Measurements from ENCODE around the gene LCE3B.
"Not testable (repeated sequence)": the region's sequence is repeated elsewhere in the genome, so short reads cannot be mapped to it uniquely, and the experiment has no call there.

The LCE3B gene

GRCh38 chr1:152613511-152613910 lies at the start of gene LCE3B:
TSS of gene LCE3B (plus strand) at chr1:152613811. CDS start at chr1:152613811, 0 bp downstream.
- DNase-seq (ENCODE audit: low read depth), result no peak

- DNase-seq (ENCODE audit: low read depth), result no peak
Observed at GRCh38 chr1:152565115-152565514, 48.5 kb upstream of the LCE3B start.

GRCh38 chr1:152565535-152566215 lies 47.9 kb upstream of the LCE3B start:
- DNase-seq (ENCODE audit: low read depth), result no peak

- no peak for DNase-seq (ENCODE audit: low read depth)
Observed at GRCh38 chr1:152566681-152567080, 46.9 kb upstream of the LCE3B start, which contains the start of gene LCE3E. TSS of gene LCE3E (minus strand) at chr1:152566780. CDS start at chr1:152566208, 572 bp downstream.

GRCh38 chr1:152577168-152577567 lies 36.4 kb upstream of the LCE3B start:
- no peak for DNase-seq (ENCODE audit: low read depth)

- not testable (repeated sequence) for DNase-seq (ENCODE audit: low read depth)
Observed at GRCh38 chr1:152579526-152579925, 34.1 kb upstream of the LCE3B start.

GRCh38 chr1:152580433-152580832 lies 33.2 kb upstream of the LCE3B start, which contains the start of gene LCE3D:
TSS of gene LCE3D (minus strand) at chr1:152580516. CDS start at chr1:152579936, 580 bp downstream.
- no peak for DNase-seq (ENCODE audit: low read depth)

GRCh38 chr1:152582647-152583046 lies 31.0 kb upstream of the LCE3B start:
- no peak for DNase-seq (ENCODE audit: low read depth)

- no peak for DNase-seq (ENCODE audit: low read depth)
Observed at GRCh38 chr1:152585586-152585985, 28.0 kb upstream of the LCE3B start.

- no peak for DNase-seq (ENCODE audit: low read depth)
Observed at GRCh38 chr1:152596986-152597385, 16.6 kb upstream of the LCE3B start.

GRCh38 chr1:152599934-152600333 lies 13.7 kb upstream of the LCE3B start, which contains the start of gene LCE3C:
TSS of gene LCE3C (plus strand) at chr1:152600234. CDS start at chr1:152600732, 498 bp downstream.
- no peak for DNase-seq (ENCODE audit: low read depth)

GRCh38 chr1:152621993-152622392 lies 8.4 kb downstream of the LCE3B start:
- DNase-seq (ENCODE audit: low read depth), result no peak

- DNase-seq (ENCODE audit: low read depth), result no peak
Observed at GRCh38 chr1:152622803-152623202, 9.2 kb downstream of the LCE3B start, which contains the start of gene LCE3A. TSS of gene LCE3A (minus strand) at chr1:152623103. CDS start at chr1:152623103, 0 bp downstream.

GRCh38 chr1:152623203-152623844 lies 9.7 kb downstream of the LCE3B start:
- no peak for DNase-seq (ENCODE audit: low read depth)

GRCh38 chr1:152626744-152627143 lies 13.1 kb downstream of the LCE3B start:
- no peak for DNase-seq (ENCODE audit: low read depth)

GRCh38 chr1:152630596-152630995 lies 17.0 kb downstream of the LCE3B start:
- no peak for DNase-seq (ENCODE audit: low read depth)

- DNase-seq (ENCODE audit: low read depth), result no peak
Observed at GRCh38 chr1:152640351-152640750, 26.7 kb downstream of the LCE3B start.

- no peak for DNase-seq (ENCODE audit: low read depth)
Observed at GRCh38 chr1:152643945-152644344, 30.3 kb downstream of the LCE3B start.

- DNase-seq (ENCODE audit: low read depth), result no peak
Observed at GRCh38 chr1:152645146-152645545, 31.5 kb downstream of the LCE3B start.

GRCh38 chr1:152646656-152647055 lies 33.0 kb downstream of the LCE3B start:
- DNase-seq (ENCODE audit: low read depth), result no peak

- DNase-seq (ENCODE audit: low read depth), result peak; percentile 14
Observed at GRCh38 chr1:152654110-152654509, 40.5 kb downstream of the LCE3B start.

- DNase-seq (ENCODE audit: low read depth), result no peak
Observed at GRCh38 chr1:152656459-152656858, 42.8 kb downstream of the LCE3B start.

GRCh38 chr1:152657677-152658076 lies 44.1 kb downstream of the LCE3B start:
- DNase-seq (ENCODE audit: low read depth), result no peak
